NCI-H1436 (cell line): ENCODE data around the gene SNED1.

Experiments used
- DNase-seq: peaks from one replicate; lab custom pipeline; 2025; lab: John Stamatoyannopoulos, UW

SNED1 gene

GRCh38 chr2:241129086-241129871, 130.9 kb downstream of the SNED1 start:
- DNase-seq: no peak

DNA sequence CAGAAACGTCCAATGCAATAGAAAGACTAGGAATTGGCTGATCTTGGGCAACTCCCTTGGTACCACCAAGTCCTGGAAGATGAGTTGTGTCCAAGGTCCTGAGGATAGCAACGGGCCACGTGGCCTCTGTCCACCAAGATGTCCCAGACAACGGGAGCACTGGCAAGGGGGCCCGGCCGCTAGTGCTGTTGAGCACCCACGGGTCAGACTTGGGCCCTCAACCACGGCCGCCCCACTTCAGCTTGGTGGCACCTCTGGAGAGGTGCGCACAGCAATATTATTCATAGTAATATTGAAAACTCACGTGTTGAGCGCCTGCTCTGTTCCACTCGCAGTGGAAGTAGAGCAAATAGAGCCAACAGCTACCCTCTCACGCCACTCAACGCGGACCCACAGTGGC, 131.9 kb downstream of the SNED1 start:
- no peak for DNase-seq

GRCh38 chr2:241131531-241131930, 133.1 kb downstream of the SNED1 start:
- no peak for DNase-seq

DNA sequence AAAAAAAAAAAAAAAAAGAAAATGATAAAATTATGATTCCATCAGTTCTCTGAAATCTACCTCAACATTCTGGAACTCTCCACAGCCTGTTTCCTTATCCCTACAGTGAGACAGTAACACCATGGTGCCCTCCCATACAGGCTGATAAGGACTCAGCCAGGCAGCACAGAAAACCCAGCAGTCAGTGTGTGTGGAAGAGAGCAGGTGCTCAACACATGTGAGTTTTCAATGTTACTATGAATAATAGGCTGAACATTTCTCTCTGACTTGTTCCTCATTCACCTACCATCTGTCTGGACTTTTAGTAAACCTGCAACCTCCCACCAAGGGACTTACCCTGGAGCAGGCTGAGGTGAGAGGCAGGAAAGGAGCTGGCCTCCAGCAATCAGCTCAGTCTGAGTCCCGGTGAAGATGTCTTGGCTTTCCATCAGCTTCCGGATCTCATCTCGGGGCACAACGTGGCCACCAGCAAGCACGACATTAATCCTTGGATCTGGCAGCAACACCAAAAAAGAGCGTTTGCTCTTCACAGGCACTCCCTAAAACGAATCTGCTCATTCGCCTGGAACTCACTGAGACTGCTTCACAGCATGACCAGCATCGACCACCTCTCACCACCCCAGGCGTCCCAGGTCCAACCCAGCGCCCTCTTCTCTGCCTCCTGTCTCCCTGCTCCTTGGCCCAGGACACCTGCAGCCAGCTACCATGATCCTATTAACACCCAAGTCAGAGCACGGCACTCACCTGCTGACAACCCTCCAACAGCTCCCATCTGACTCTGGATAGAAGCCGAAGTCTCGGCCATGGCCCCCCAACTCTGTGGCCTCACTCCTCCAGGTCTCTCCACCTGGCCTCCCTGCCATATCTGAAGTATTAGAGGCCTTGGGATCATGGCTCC, 134.4 kb downstream of the SNED1 start:
- no peak for DNase-seq

DNA sequence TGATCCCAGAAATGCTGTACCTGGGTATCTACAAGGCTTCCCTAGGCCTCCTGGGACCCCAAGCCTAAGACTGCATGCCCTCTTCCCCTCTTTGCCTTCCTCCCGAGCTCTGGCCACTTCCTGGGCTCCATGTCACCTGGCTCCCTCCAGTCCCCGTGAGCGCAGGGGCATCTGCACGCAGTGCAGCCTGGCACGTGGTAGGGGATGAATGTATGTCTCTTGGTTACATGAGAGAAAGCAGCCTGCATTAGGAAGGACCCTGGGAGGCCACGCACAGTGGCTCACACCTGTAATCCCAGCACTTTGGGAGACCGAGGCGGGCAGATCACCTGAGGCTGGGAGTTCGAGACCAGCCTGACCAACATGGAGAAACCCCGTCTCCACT, 135.0 kb downstream of the SNED1 start:
- no peak for DNase-seq

DNA sequence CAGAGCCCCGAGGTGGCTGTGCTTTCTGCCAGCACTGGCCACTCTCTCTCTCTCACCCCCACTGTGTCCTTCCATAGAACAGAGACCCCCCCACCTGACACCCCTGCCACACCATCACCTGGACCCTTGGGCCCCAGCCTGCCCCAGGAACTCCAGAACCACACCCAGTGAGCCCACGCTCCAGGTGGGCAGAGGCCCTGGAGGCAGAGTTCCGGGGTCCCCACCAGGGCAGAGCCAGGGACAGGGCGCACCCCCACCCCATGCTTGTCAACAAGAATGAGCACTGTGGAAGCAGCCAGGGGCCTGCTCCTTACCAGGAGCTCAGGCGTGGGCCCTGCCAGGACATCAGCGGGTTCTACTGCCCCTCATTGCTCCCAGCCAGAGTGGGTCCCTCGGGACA, 136.3 kb downstream of the SNED1 start:
- no peak for DNase-seq

DNA sequence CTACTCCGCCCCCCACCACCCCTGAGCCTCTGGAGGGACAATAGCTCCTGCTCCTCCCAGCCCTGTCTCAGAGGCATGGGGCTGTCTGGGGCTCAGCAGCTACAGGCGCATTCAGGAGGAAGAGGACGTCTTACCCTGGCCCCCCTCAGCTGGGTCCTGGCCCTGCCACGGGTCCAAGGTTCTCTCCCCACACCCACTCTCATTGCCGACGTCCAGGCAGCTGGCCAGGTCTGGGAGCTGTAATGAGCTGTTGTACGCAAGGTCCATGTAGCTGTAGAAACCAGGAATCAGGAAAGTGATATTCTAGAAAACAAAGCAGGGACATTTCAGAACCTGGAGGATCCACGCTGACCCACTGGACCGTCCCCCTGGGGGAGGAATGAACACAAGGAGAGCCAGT, 137.3 kb downstream of the SNED1 start:
- DNase-seq: no peak

GRCh38 chr2:241136191-241136590, 137.8 kb downstream of the SNED1 start:
- no peak for DNase-seq

DNA sequence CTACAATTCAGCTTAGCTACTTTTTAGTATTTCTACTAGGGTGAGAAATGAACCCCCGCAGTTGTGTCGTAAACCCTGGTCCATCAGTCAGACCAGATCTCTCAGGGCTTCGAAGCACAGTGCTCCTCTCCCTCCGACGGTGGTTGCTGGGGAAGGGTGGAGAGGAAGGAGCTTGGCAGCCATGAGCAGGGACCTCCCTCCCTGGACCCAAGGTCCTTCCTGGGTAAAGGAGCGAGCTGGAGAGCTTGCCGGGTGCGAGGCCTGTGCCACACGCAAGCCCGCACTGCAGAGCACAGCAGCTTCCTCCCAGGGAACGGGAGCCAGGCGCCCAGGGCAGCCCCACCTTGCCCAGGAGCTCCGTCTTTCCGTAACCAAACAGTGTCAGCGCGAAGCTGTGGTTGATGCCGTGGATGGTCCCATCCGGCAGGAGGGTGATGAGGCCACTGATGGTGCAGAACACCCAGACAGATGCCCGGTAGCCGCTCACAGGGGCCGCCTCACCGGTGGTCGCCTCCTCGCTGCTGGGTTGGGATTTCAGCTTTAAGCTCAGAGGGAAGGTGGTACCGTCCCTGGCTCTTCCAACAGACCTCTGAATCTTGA, 138.3 kb downstream of the SNED1 start:
- DNase-seq: no peak

- no peak for DNase-seq
Observed at GRCh38 chr2:241137276-241138190, 139.1 kb downstream of the SNED1 start.

DNA sequence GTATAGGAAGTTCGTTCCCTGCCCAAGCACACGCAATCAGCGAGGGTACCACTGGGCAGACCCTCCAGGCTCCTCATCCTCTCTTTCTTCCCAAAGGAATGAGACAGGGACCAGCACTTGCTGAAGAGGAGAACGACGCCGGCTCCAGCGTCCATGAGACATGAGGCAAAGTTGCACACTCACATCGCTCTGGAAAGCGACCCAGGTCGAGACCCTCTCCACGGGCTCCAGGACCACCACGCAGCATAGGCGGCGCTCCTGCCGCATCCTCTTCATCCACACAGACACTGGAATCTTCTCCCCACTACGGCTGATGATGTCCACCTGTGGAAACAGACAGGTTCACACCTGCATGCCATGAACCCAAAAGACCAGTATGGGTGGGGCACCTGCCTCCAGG, 140.1 kb downstream of the SNED1 start:
- no peak for DNase-seq

- DNase-seq: no peak
Observed at GRCh38 chr2:241139531-241140444, 141.4 kb downstream of the SNED1 start.

DNA sequence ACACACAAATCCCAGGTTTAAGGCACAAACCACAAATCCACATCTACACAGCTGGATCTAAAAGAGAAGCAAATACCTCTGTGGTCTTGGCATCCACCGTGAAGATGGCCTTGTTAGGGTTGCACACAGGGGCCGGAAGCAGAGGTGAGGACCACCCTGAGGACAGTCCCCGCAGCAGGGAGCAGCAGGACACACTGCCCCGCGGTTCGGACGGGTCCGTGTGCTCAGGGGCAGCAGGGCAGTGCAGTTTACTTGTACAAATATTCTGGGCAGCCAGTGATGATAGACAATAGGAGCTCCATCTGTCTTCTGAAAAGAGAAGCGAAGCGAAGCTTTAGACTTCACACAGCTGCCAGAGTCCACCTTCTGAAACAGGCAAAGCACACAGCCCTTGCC, 142.0 kb downstream of the SNED1 start:
- no peak for DNase-seq

DNA sequence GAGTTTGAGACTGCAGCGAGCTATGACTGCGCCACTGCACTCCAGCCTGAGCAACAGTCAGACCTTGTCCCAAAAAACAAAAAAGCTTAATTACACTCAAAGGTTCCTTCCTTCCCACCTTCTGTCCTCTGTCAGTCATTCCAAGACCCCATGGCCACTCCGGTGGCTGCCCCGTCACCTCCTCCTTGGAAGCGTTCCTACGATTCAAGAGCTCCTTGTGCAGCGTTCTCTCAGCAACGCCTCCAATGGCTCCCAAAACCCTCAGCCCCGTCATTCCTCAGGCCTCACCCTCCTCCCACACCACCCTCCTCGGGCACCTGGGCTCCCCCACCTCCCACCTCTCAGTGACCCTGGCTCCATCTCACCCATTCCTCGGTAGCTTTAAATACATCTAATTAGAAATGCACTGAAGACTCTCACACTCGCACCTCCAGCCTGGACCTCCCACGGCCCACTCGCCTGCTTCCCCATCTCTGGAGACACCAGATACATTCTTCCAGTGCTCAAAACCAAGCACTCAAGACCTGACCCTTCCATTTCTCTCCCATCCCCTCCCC, 142.9 kb downstream of the SNED1 start:
- no peak for DNase-seq

GRCh38 chr2:241142063-241142462, 143.6 kb downstream of the SNED1 start:
- no peak for DNase-seq

DNA sequence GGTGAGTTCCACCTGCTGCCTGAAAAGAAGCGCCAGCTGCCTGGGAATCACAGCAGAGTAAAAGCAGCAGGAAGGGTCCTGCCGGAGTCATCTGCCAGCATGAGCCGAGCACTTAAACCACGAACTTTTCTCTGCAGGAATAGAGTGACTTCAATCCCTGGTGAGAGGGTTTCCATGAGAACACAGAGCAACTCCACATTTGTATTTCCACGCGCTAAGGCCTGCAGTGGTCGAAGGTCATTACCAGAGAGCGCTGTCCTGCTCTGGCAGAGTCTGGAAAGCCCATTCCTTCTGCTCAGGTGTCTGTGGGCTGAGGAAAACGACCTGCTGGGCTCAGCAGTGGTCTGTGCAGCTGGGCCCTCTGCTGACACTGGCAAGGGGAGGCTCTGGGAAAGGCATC, 144.2 kb downstream of the SNED1 start:
- no peak for DNase-seq
